Breast epithelium (tissue), 3 donors: ENCODE results near the gene FTCDNL1.

Experiments used
- POLR2A ChIP-seq: fragments of 450-650 bp; IDR thresholded peaks from one replicate; pipeline ENCODE4 v1.6.1; 2016; ENCODE audit warnings: antibody characterized with exemption, mild to moderate bottlenecking, moderate library complexity
- POLR2AphosphoS5 ChIP-seq, 3 donors: sonication (generic); formaldehyde crosslinking; IDR thresholded peaks; one replicate each; pipeline ENCODE4 v1.6.1; 2017; ENCODE audit warnings: antibody characterized with exemption in 3 of 3
- TF ChIP-seq, protein P1 (sequence below), 3 donors: fragments of 450-650 bp; IDR thresholded peaks; one replicate each; pipeline ENCODE4 v1.5.1; 2016 to 2017; ENCODE audit warnings: antibody characterized with exemption in 3 of 3, mild to moderate bottlenecking in 3 of 3, moderate library complexity in 3 of 3

DNA sequence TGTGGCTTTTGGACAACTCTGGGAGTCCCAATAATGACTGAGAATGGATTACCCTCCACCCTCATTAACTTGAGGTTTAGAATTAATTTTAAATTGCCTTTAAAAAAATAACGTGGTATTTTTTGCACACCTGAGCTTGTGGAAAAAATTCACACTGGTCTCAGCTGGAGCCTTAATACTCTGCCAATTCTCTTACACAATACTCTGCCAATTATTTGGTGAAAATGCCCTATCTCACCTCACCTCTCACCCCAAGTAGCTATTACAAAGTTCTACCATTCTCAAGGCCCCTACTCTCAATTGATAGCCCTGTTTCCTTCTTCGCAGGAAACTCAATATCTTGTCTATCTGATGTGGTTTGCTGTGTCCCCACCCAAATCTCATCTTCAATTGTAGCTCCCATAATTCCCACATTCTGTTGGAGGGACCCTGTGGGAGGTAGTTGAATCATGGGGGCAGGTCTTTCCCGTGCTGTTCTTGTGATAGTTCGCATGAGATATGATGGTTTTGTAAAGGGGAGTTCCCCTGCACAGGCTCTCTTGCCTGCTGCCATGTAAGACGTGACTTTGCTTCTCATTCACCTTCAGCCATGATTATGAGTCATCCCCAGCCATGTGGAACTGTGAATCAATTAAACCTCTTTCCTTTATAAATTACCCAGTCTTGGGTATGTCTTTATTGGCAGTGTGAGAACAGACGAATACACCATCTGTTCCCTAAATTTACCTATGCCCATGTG is 32.7 kb upstream of the FTCDNL1 start:
- TF ChIP-seq, protein P1, sequence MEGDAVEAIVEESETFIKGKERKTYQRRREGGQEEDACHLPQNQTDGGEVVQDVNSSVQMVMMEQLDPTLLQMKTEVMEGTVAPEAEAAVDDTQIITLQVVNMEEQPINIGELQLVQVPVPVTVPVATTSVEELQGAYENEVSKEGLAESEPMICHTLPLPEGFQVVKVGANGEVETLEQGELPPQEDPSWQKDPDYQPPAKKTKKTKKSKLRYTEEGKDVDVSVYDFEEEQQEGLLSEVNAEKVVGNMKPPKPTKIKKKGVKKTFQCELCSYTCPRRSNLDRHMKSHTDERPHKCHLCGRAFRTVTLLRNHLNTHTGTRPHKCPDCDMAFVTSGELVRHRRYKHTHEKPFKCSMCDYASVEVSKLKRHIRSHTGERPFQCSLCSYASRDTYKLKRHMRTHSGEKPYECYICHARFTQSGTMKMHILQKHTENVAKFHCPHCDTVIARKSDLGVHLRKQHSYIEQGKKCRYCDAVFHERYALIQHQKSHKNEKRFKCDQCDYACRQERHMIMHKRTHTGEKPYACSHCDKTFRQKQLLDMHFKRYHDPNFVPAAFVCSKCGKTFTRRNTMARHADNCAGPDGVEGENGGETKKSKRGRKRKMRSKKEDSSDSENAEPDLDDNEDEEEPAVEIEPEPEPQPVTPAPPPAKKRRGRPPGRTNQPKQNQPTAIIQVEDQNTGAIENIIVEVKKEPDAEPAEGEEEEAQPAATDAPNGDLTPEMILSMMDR (IDR thresholded peaks at IDR 0.05) = no peak
- TF ChIP-seq POLR2A = no peak
- no peak for TF ChIP-seq POLR2AphosphoS5 (IDR thresholded peaks at IDR 0.05)
